ENCODE results near the gene MATN1. TPM values are rescaled to one million over a fixed set of nuclear protein-coding genes. Genes with fewer than 3 reads are reported as not detected.
A peak's percentile ranks its signal among the peaks of the same experiment; 100 is the strongest.

Gene MATN1
- total and polyA plus RNA-seq, 8 donors: 0.06 to 0.07 TPM; not detected in 6

DNA sequence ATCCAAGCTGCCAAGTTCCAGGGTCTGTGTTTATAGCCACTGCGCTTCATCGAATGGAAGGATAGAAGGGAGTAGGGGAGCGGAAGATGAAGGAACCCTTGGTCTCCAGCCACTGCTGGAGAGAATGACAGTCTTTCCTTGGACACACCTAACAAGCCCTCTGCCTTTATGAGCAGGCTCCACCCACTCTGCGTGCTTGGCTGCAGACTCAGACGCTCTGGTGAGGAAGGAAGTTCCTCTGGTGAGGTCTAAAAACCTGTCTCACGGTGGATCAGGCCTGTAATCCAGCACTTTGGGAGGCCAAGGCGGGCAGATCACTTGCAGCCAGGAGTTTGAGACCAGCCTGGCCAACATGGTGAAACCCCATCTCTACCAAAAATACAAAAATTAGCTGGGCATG is 55.4 kb downstream of the MATN1 start:
- peak in 2 of 6 donors; percentile 35 to 48 for DNase-seq
- Histone ChIP-seq H3K4me1 (peaks cover 0 to 8% (median 0%) of the 10 kb centered on the region in 3 donors), H3K27me3 (no peaks in the 10 kb centered on the region), H3K9me3 (no peaks in the 10 kb centered on the region), H3K36me3 (no peaks in the 10 kb centered on the region), H3K4me3 (no peak overlapping the region), H3K27ac (peak overlapping the region in 1 of 4 donors; percentile 8)
- peak in 2 of 4 donors; percentile 47 to 55 for ATAC-seq
- no peak for FAIRE-seq
- intact Hi-C loops (cut with DNase I): no loop called here
- TF ChIP-seq, protein P1, sequence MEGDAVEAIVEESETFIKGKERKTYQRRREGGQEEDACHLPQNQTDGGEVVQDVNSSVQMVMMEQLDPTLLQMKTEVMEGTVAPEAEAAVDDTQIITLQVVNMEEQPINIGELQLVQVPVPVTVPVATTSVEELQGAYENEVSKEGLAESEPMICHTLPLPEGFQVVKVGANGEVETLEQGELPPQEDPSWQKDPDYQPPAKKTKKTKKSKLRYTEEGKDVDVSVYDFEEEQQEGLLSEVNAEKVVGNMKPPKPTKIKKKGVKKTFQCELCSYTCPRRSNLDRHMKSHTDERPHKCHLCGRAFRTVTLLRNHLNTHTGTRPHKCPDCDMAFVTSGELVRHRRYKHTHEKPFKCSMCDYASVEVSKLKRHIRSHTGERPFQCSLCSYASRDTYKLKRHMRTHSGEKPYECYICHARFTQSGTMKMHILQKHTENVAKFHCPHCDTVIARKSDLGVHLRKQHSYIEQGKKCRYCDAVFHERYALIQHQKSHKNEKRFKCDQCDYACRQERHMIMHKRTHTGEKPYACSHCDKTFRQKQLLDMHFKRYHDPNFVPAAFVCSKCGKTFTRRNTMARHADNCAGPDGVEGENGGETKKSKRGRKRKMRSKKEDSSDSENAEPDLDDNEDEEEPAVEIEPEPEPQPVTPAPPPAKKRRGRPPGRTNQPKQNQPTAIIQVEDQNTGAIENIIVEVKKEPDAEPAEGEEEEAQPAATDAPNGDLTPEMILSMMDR (IDR thresholded peaks at IDR 0.05): no peak
- WGBS, 2 donors: 63 to 69% methylated on average over 7 of the region's 7 CpGs

DNA sequence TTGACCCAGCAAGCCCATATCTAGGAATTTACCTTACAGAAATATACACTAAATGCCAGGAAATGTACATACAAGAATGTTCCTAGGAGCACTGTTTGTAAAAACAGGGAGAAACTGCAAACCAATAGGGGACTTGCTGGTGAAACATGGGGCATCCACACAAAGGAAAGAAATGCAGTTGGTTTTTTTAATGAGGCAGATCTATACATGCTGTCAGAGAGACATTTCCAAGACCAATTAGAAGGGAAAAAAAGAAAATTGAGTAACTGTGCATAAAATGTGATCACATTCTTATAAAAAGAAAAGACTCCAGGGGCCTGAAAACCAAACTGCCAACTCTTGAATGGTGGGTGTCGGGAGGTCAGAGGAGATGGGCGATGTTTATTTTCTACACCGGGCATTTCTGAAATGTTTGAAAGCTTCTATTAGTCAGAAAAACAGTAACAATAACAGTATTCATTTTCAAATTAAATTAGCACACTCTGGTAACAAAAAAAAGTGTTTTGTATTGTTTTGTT is 56.6 kb downstream of the MATN1 start:
- 76 to 82% methylated on average over 3 of the region's 3 CpGs for WGBS, 2 donors
- no peaks in the 10 kb centered on the region for H3K9me3 ChIP-seq
- H3K4me3 ChIP-seq: no peak overlapping the region
- no peaks in the 10 kb centered on the region for H3K27me3 ChIP-seq
- TF ChIP-seq, protein P1 (IDR thresholded peaks at IDR 0.05): no peak
- DNase-seq: no peak
- H3K27ac ChIP-seq: no peak overlapping the region
- H3K36me3 ChIP-seq: no peaks in the 10 kb centered on the region
- FAIRE-seq: no peak
- H3K4me1 ChIP-seq: peaks cover 0 to 9% (median 0%) of the 10 kb centered on the region in 3 donors
- ATAC-seq: no peak
- intact Hi-C loops (cut with DNase I): no loop called here

GRCh38 chr1:30665216-30666010 is 58.0 kb downstream of the MATN1 start:
- intact Hi-C loops (cut with DNase I): no loop called here
- Histone ChIP-seq H3K4me1 (peaks cover 0 to 9% (median 0%) of the 10 kb centered on the region in 3 donors), H3K27ac (peak overlapping the region in 1 of 4 donors; percentile 68), H3K36me3 (no peaks in the 10 kb centered on the region), H3K4me3 (no peak overlapping the region), H3K9me3 (no peaks in the 10 kb centered on the region), H3K27me3 (no peaks in the 10 kb centered on the region)
- ATAC-seq (peak in 2 of 4 donors; percentile 19 to 38), FAIRE-seq (no peak), DNase-seq (peak in 2 of 6 donors; percentile 34 to 57)
- WGBS, 2 donors: 70 to 81% methylated on average over 7 of the region's 7 CpGs
- TF ChIP-seq, protein P1 (IDR thresholded peaks at IDR 0.05): no peak

- ATAC-seq (peak in 3 of 4 donors; percentile 19 to 58 (median 46)), DNase-seq (peak in 4 of 6 donors; percentile 39 to 62 (median 52)), FAIRE-seq (no peak)
- H3K4me3 ChIP-seq: no peak overlapping the region
- no peaks in the 10 kb centered on the region for H3K9me3 ChIP-seq
- WGBS, 2 donors: 44 to 70% methylated on average over 17 of the region's 17 CpGs
- intact Hi-C loops (cut with DNase I): no loop called here
- TF ChIP-seq, protein P1 (IDR thresholded peaks at IDR 0.05): no peak
- peaks cover 0 to 9% (median 0%) of the 10 kb centered on the region in 3 donors for H3K4me1 ChIP-seq
- H3K27me3 ChIP-seq: no peaks in the 10 kb centered on the region
- H3K27ac ChIP-seq: peak overlapping the region in 1 of 4 donors; percentile 68
- no peaks in the 10 kb centered on the region for H3K36me3 ChIP-seq
These were observed 59.2 kb downstream of the MATN1 start for GRCh38 chr1:30664103-30664755.

Data from pancreas (tissue), 10 donors.